Psoas muscle (tissue), 8 donors: ENCODE results near the gene OR6Y1. TPM values are rescaled to one million over a fixed set of nuclear protein-coding genes. Genes with fewer than 3 reads are reported as not detected.

ENCODE experiments used
- ATAC-seq, 4 donors: fragments of 200-7000 bp; cut with Tn5 transposase; one replicate each; pipeline ENCODE4 v1.9.1; 2020; ENCODE audit warnings: moderate library complexity in 3 of 4, mild to moderate bottlenecking in 2 of 4
- DNase-seq, 2 donors: peaks; one replicate each; pipeline ENCODE4 v3.0.0-alpha.2; 2020
- H3K27ac ChIP-seq: fragments of 200-600 bp; one replicate; pipeline ENCODE4 v1.8.0; 2022
- H3K27me3 ChIP-seq, 3 donors: fragments of 200-600 bp in 1 of 3; one replicate each; pipeline versions ENCODE4 v1.6.1 to v1.8.0; 2013 to 2022; ENCODE audit warnings: low read length in 2 of 3, mild to moderate bottlenecking in 2 of 3, moderate library complexity in 1 of 3; ENCODE audit not compliant: insufficient read depth in 3 of 3
- H3K36me3 ChIP-seq, 2 donors: fragments of 200-600 bp in 1 of 2; one replicate each; pipeline versions ENCODE4 v1.6.1 to v1.8.0; 2013 to 2022; ENCODE audit warnings: low read depth in 1 of 2, mild to moderate bottlenecking in 1 of 2, moderate library complexity in 1 of 2; ENCODE audit not compliant: insufficient read depth in 1 of 2
- H3K4me1 ChIP-seq: fragments of 200-600 bp; one replicate; pipeline ENCODE4 v1.8.0; 2022
- H3K4me3 ChIP-seq: fragments of 200-600 bp; one replicate; pipeline ENCODE4 v1.8.0; 2022; ENCODE audit warnings: mild to moderate bottlenecking
- H3K9me3 ChIP-seq: fragments of 200-600 bp; one replicate; pipeline ENCODE4 v1.8.0; 2022
- WGBS, 3 donors: extraction: QIAGEN DNeasy Blood & Tissue Kit; methylation state at CpG; one replicate each; pipeline versions ENCODE4 v1.1.6 to v1.1.7; 2013; 5-methylcytosine and 5-hydroxymethylcytosine counted together
- intact Hi-C, 2 donors: fragments of 100-400 bp; cut with DNase I; formaldehyde crosslinking; loops; one replicate each; pipeline versions ENCODE4 v1.11.0 to v1.14.2; 2022
- polyA plus RNA-seq, 3 donors: library from polyadenylated mRNA; stranded (reverse); fragments of 200-250 nt; gene quantifications; one replicate each; pipeline ENCODE4 v1.2.3, GENCODE V29; 2013
- total RNA-seq, 4 donors: library from RNA; stranded (reverse); fragmentation: NEBNext Ultra II Directional in 2 of 4; extraction: Animal tissue kit (Norgen Biotek cat#: 25700) in 2 of 4; gene quantifications; one replicate each; pipeline versions ENCODE4 v1.2.1 to v1.2.4, GENCODE V29; 2021 to 2023
- TF ChIP-seq, protein P1 (sequence below): fragments of 200-600 bp; IDR thresholded peaks from one replicate; pipeline ENCODE4 v1.8.0; 2022; ENCODE audit warnings: antibody characterized with exemption
- donor health status: healthy with polysubstance abuse.
- donor health status: DM: no; HTN: no; CAD: no; lungs with moderate emphysema.
- donor health status: Bipolar disorder and iron deficiency.
- donor health status: healthy.
- donor health status: DM: yes; HTN: yes; CAD: no.
- donor health status: DM: no; HTN: no; CAD: no.
- donor health status: DM: no; HTN: no; CAD: no.
- donor health status: DM: yes; HTN: yes; CAD: no.

The OR6Y1 gene
- total and polyA plus RNA-seq, 7 donors, result not detected

- DNase-seq (no peak), ATAC-seq (no peak)
- H3K36me3 ChIP-seq, result no peaks in the 10 kb centered on the region
- TF ChIP-seq, protein P1, sequence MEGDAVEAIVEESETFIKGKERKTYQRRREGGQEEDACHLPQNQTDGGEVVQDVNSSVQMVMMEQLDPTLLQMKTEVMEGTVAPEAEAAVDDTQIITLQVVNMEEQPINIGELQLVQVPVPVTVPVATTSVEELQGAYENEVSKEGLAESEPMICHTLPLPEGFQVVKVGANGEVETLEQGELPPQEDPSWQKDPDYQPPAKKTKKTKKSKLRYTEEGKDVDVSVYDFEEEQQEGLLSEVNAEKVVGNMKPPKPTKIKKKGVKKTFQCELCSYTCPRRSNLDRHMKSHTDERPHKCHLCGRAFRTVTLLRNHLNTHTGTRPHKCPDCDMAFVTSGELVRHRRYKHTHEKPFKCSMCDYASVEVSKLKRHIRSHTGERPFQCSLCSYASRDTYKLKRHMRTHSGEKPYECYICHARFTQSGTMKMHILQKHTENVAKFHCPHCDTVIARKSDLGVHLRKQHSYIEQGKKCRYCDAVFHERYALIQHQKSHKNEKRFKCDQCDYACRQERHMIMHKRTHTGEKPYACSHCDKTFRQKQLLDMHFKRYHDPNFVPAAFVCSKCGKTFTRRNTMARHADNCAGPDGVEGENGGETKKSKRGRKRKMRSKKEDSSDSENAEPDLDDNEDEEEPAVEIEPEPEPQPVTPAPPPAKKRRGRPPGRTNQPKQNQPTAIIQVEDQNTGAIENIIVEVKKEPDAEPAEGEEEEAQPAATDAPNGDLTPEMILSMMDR, result no peak
- no peak overlapping the region for H3K27ac ChIP-seq
- no peaks in the 10 kb centered on the region for H3K9me3 ChIP-seq
- no peak overlapping the region for H3K4me3 ChIP-seq
- intact Hi-C loops, result no loop called here
- H3K27me3 ChIP-seq, result no peaks in the 10 kb centered on the region
- H3K4me1 ChIP-seq, result no peaks in the 10 kb centered on the region
Measured at GRCh38 chr1:158516966-158517365, 37.2 kb downstream of the OR6Y1 start.

GRCh38 chr1:158509471-158510156 is 44.6 kb downstream of the OR6Y1 start:
- TF ChIP-seq, protein P1, result no peak
- H3K36me3 ChIP-seq, result no peaks in the 10 kb centered on the region
- no peaks in the 10 kb centered on the region for H3K9me3 ChIP-seq
- no peak overlapping the region for H3K27ac ChIP-seq
- intact Hi-C loops, result loop anchor here in 1 of 2 donors (5.0 to 10.0 kb wide), 2 partner anchors 488 to 565 kb away; partner anchors contain the start of gene AIM2
- H3K27me3 ChIP-seq, result no peaks in the 10 kb centered on the region
- no peaks in the 10 kb centered on the region for H3K4me1 ChIP-seq
- H3K4me3 ChIP-seq, result no peak overlapping the region
- 36 to 41% (median 40%) methylated on average over 4 of the region's 4 CpGs for WGBS, 3 donors
- ATAC-seq (no peak), DNase-seq (no peak)

- no peak overlapping the region for H3K4me3 ChIP-seq
- WGBS, 3 donors, result 57 to 93% (median 83%) methylated on average over 2 of the region's 2 CpGs
- TF ChIP-seq, protein P1, result no peak
Measured at GRCh38 chr1:158507511-158507910, 46.7 kb downstream of the OR6Y1 start.

GRCh38 chr1:158506369-158506987 is 47.7 kb downstream of the OR6Y1 start:
- intact Hi-C loops, result loop anchor here in 1 of 2 donors (5.0 to 10.0 kb wide), 2 partner anchors 491 to 568 kb away; partner anchors contain the start of gene AIM2
- no peak for ATAC-seq
- TF ChIP-seq, protein P1, result no peak

More at GRCh38 chr1:158507511-158507910, 46.7 kb downstream of the OR6Y1 start:
- H3K27me3 ChIP-seq, result no peaks in the 10 kb centered on the region
- no peaks in the 10 kb centered on the region for H3K4me1 ChIP-seq
- no peak overlapping the region for H3K27ac ChIP-seq
- DNase-seq, result no peak
- intact Hi-C loops, result loop anchor here in 1 of 2 donors (5.0 to 10.0 kb wide), 2 partner anchors 490 to 567 kb away; partner anchors contain the start of gene AIM2
- H3K36me3 ChIP-seq, result no peaks in the 10 kb centered on the region
- no peaks in the 10 kb centered on the region for H3K9me3 ChIP-seq
- ATAC-seq, result no peak

More at GRCh38 chr1:158506369-158506987, 47.7 kb downstream of the OR6Y1 start:
- 23 to 40% (median 39%) methylated on average over 1 of the region's 1 CpG for WGBS, 3 donors
- H3K27me3 ChIP-seq, result no peaks in the 10 kb centered on the region
- no peaks in the 10 kb centered on the region for H3K36me3 ChIP-seq
- H3K27ac ChIP-seq, result no peak overlapping the region
- DNase-seq, result no peak
- no peaks in the 10 kb centered on the region for H3K4me1 ChIP-seq
- no peaks in the 10 kb centered on the region for H3K9me3 ChIP-seq
- H3K4me3 ChIP-seq, result no peak overlapping the region
